ENCODE results near the gene SMURF2.

- no peak for TF ChIP-seq HDAC2 (IDR thresholded peaks at IDR 0.05)
- no peak for TF ChIP-seq CEBPB (IDR thresholded peaks at IDR 0.05)
- TF ChIP-seq ZSCAN20 (CRISPR knock-in tag; IDR thresholded peaks at IDR 0.05) = no peak
- TF ChIP-seq RAD21 (conservative IDR thresholded peaks at IDR 0.05 in 1 of 2, IDR thresholded peaks at IDR 0.05 in 1 of 2) = no peak
- TF ChIP-seq POLR2A (IDR thresholded peaks at IDR 0.05; ENCODE audit: low read length) = no peak
Observed at GRCh38 chr17:64687961-64688360, 25.9 kb upstream of the SMURF2 start.
